ENCODE measurements around the gene PAX2.

- TF ChIP-seq EZH2phosphoT487 (IDR thresholded peaks at IDR 0.05; ENCODE audit: insufficient read depth, low read depth), result no peak
- TF ChIP-seq EZH2 (IDR thresholded peaks at IDR 0.05; ENCODE audit: insufficient read depth, poor library complexity, severe bottlenecking), result no peak
Observed at GRCh38 chr10:100724531-100725027, 20.8 kb upstream of the PAX2 start.
